Sciatic nerve (tissue), 2 donors: ENCODE data around the gene CHST2. TPM values are rescaled to one million over a fixed set of nuclear protein-coding genes. Genes with fewer than 3 reads are reported as not detected.
"Not testable (repeated sequence)": the region's sequence is repeated elsewhere in the genome, so short reads cannot be mapped to it uniquely, and the experiment has no call there.

ENCODE experiments used
- ATAC-seq: fragments of 200-7000 bp; cut with Tn5 transposase; one replicate; pipeline ENCODE4 v1.9.1; 2020; ENCODE audit warnings: mild to moderate bottlenecking, moderate library complexity
- DNase-seq: peaks from one replicate; pipeline ENCODE4 v3.0.0-alpha.2; 2020; ENCODE audit warnings: low spot score
- intact Hi-C: fragments of 100-400 bp; cut with DNase I; formaldehyde crosslinking; loops from one replicate; pipeline ENCODE4 v1.14.2; 2022
- total RNA-seq: library from RNA; stranded (reverse); fragmentation: NEBNext Ultra II Directional; extraction: Animal tissue kit (Norgen Biotek cat#: 25700); gene quantifications from one replicate; pipeline ENCODE4 v1.2.1, GENCODE V29; 2021
- donor health status: DM: no; HTN: no; CAD: no.
- donor health status: DM: no; HTN: no; CAD: no.

Gene CHST2
- total RNA-seq, result 37.1 TPM

DNA sequence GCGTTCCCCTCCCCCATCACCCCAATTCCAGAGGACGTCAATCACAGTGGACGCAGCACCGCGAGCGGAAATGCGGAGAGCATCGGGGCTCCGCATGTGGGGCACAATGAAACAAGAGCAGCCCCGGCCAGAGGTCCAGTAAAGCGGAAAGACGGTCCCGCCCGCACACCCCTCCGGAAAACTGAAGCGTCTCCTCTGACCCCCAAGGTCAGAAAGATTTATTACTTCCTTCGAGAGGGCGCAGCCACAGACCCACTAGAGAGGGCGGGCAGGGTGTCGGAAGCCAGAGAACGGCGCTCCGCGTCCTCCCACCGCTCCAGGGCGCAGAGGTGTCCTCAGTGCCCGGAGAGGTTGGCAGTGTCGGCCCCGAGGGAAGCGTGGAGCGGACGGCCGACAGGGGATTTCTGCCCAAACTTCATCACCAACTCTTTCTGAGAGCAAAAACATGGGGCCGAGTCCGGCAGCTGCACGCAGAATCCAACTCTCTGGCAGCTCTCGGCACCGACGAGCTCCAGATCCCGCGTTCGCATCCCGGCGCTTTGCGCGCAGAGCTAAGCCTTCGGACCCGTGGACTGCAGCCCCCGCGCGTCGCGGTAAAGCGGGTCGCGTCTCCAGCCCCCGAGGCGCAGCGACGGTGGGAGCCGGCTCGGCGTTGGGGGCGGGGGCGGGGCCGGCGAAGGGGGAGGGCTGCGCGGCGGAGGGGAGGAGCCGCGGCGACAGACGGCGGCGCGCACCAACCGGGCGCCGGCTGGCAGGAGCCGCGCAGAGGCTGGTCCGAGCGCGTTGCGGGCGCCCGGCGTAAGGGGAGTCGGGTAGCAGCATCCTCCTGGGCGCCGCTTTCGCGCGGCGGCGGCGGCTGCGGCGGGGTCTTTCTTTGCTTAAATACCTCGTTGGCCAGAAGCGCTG, at the start of gene CHST2:
TSS of gene CHST2 (plus strand) at position 763 of the 906 bp plus-strand sequence. CDS start 1,046 bp downstream, outside the sequence.
- intact Hi-C loops, result no loop called here
- DNase-seq (peak; percentile 69), ATAC-seq (peak; percentile 93)

- ATAC-seq (no peak), DNase-seq (no peak)
- intact Hi-C loops, result no loop called here
These were observed 48.5 kb upstream of the CHST2 start for GRCh38 chr3:143070977-143071551.

DNA sequence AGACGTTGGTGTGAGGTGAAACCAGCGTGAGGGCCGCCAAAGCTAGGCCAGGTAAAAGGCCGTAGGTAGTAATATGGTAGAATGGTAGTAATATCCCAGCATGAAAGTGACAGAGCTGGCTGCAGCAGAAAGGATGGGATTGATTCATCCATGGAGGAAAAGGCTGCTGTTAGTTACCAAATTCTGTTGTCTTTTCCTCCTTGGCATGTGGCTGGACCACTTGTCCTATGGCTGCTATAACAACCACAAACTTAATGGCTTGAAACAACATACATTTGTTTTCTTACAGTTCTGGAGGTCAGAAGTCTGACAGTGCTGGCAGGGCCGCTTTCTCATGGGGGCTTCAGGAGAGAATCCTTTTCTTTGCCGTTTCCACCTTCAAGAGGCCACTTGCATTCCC, 47.8 kb upstream of the CHST2 start:
- intact Hi-C loops, result no loop called here
- ATAC-seq, result no peak
- DNase-seq, result no peak

- DNase-seq, ATAC-seq, intact Hi-C loops: not testable (repeated sequence)
These were observed 47.1 kb upstream of the CHST2 start for GRCh38 chr3:143072298-143073020.

- ATAC-seq, DNase-seq, intact Hi-C loops: not testable (repeated sequence)
These were observed 46.0 kb upstream of the CHST2 start for GRCh38 chr3:143073541-143073940.

- intact Hi-C loops, DNase-seq, ATAC-seq: not testable (repeated sequence)
These were observed 45.6 kb upstream of the CHST2 start for GRCh38 chr3:143073983-143074382.

GRCh38 chr3:143078883-143079282, 40.7 kb upstream of the CHST2 start:
- no peak for ATAC-seq

GRCh38 chr3:143080196-143080595, 39.4 kb upstream of the CHST2 start:
- DNase-seq (no peak), ATAC-seq (no peak)
- intact Hi-C loops, result no loop called here

More at GRCh38 chr3:143078883-143079282, 40.7 kb upstream of the CHST2 start:
- DNase-seq, result no peak
- intact Hi-C loops, result no loop called here

GRCh38 chr3:143081365-143081764, 38.2 kb upstream of the CHST2 start:
- DNase-seq (no peak), ATAC-seq (no peak)
- intact Hi-C loops, result no loop called here

DNA sequence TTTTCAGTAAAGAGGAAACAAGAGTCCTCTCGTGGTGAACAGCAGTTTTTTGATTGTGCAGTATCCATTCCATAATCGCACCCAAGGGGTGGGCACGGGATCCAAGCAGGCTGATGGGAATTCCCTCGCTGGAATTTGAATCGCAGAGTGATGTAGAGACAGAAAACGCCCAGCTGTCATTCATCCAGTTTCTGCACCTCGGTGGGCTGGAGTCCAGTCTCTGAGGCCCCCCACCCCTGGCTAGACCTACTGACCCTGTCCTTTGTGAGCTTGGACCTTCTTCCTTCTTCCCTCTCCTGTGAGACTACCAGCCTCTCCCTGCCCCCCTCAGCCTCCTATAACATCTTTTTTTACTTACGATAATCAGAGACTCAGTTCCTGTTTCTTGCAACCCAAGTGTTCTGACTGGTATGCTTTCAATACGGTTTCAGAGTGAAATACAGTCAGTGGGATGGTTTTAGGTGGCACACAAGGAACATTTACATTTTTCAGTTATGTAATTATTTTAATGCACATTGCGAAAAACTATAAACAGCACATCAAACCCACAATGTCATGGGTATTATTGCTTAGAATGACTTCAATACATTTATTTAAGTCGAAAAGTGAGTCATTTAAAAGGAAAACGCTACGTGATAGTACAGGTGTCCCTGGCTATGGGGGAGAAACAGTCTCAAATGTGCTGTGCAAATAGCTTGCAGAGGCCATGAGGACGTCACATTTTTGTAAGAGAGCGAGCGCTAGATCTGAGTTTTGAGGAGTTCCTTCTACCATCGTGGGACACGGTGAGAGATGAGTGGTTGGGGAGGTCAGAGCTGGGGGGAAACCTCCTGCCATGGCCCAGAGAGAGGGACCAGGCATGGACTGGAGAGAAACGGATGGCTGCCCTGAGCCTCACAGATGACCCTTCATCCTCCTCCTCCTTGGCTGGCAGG, 37.5 kb upstream of the CHST2 start:
- intact Hi-C loops, result no loop called here
- ATAC-seq, result no peak
- no peak for DNase-seq

DNA sequence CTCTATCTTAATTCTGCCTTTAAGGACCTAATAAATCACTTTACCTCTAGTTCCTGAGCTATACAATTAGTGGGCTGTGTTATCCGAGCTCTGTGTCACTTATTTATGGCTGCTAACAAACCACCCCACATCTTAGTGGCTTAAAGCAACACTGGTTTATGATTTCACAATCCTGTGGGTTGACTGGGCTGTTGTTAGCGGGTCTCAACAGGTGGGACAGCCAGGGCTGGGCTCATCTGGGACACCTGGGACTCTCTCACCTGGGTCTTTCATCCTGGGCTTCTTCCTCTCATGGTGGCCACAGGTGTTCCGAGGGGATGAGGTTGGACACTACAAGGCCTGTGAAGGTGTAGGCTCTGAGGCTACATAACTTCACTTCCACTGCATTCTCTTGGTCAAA, 35.8 kb upstream of the CHST2 start:
- intact Hi-C loops, result no loop called here
- DNase-seq (no peak), ATAC-seq (no peak)

- DNase-seq (no peak), ATAC-seq (no peak)
- intact Hi-C loops, result no loop called here
These were observed 34.5 kb upstream of the CHST2 start for GRCh38 chr3:143084856-143085731.

GRCh38 chr3:143088835-143089234, 30.7 kb upstream of the CHST2 start:
- intact Hi-C loops, result no loop called here
- no peak for ATAC-seq
- DNase-seq, result no peak

DNA sequence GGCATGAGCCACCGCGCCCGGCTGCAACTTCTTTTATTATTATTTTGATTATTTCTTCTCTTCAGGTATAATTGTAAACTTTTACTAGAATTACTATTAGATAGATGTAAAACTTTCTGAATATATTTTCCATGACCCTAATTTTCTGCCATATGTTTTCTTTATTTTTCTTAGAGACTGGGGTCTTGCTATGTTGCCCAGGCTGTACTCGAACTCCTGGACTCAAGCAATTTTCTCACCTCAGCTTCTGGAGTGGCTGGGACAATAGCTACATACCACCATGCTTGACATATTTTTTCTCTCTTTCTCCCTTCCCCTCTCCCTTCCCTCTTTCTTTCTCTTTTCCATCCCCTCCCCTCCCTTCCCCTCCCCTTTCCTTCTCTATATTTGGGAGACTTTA, 29.6 kb upstream of the CHST2 start:
- DNase-seq, result no peak
- ATAC-seq, result no peak
- intact Hi-C loops, result no loop called here

GRCh38 chr3:143090486-143090885, 29.1 kb upstream of the CHST2 start:
- intact Hi-C loops, result no loop called here
- ATAC-seq (no peak), DNase-seq (no peak)

DNA sequence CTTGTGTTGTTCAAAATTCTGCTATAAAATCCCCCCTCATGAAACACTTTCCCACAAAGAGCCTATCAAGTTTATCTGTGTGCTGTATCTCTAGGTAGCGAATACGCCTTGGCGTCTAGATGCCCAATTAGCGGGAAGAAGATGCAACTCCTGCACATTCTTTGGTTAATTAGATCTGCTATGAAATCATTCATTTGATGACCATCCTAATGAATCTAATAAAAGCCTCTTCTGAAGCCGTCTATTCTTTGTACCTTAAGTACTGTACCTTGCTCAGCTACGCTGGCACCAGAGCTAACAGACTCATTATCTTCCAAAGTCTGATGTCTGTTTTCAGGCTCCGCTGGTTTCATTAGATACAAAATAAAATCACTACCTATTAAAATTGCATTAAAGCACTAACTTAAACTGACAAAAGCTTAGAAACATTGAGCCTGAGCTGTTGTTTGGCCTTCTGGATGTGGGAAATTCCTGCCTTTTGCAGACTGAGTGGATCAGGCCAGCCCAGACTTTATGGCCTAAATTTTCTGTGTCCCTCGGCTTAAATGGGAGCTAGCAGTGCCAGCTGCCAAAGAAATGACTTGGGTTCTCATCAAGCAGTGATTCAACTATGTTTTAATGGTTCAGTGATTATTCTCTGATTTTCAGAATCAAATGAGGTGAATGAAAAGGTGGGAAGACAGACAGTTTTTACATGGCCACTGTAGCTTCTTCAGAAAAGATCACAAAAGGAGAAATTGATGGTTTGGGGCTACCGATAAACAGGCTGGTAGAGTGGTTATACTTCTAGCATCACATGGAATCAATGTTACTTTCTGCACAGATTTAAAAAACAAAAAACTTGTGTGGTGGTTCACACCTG, 28.4 kb upstream of the CHST2 start:
- intact Hi-C loops, result no loop called here
- ATAC-seq (no peak), DNase-seq (no peak)

DNA sequence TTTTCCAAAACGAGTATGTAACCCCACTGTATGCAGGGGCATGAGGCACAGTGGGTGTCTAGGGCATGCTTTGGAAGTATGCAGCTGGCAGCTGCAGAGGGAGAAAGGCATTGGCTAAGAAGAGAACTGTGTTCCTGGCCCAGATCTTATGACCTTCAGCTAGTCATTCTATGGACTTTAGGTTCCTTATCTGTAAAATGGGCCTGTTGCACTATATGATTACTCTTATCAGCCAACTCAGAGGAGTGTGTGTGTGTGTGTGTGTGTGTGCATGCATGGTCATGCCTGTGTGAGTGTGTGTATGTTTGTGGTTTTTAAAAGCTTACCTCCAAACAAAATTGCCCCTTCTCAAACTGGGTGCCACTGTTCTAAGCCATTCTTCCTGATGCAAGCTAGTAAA, 27.4 kb upstream of the CHST2 start:
- intact Hi-C loops, result no loop called here
- DNase-seq (no peak), ATAC-seq (no peak)
